22Rv1 (cell line): ENCODE measurements around the gene PSEN2.

Source experiments
- CTCF ChIP-seq: fragments of 450-650 bp; IDR thresholded peaks from 2 replicates; pipeline ENCODE4 v1.5.1; 2017; ENCODE audit warnings: mild to moderate bottlenecking
- ZFX ChIP-seq: fragments of 450-650 bp; IDR thresholded peaks from 2 replicates; pipeline ENCODE4 v1.6.1; 2017; ENCODE audit warnings: antibody characterized with exemption, borderline replicate concordance

- TF ChIP-seq CTCF (no peak), ZFX (no peak)
Observed at GRCh38 chr1:226880372-226881287, 10.2 kb downstream of the PSEN2 start.
